ENCODE results near the gene UBP1.

GRCh38 chr3:33391255-33391995 lies 48.8 kb downstream of the UBP1 start:
- TF ChIP-seq CTCF (IDR thresholded peaks at IDR 0.05) (no peak), POLR2A (IDR thresholded peaks at IDR 0.05) (no peak)
